Tibial nerve (tissue), 3 donors: ENCODE data around the gene HSPB3.
"Not testable (repeated sequence)": the region's sequence is repeated elsewhere in the genome, so short reads cannot be mapped to it uniquely, and the experiment has no call there.

Experiments
- POLR2A ChIP-seq, 2 donors: fragments of 450-650 bp; IDR thresholded peaks; one replicate each; pipeline ENCODE4 v1.6.1; 2017; ENCODE audit warnings: antibody characterized with exemption in 2 of 2, mild to moderate bottlenecking in 2 of 2, moderate library complexity in 2 of 2
- TF ChIP-seq, protein P1 (sequence below), 5 experiments: fragments of 200-600 bp in 3 of 5; fragments of 450-650 bp in 2 of 5; sonication (generic) in 3 of 5; IDR thresholded peaks; one replicate each; pipeline ENCODE4 v1.5.1; 2016 to 2019; ENCODE audit warnings: antibody characterized with exemption in 5 of 5, mild to moderate bottlenecking in 3 of 5, moderate library complexity in 2 of 5

DNA sequence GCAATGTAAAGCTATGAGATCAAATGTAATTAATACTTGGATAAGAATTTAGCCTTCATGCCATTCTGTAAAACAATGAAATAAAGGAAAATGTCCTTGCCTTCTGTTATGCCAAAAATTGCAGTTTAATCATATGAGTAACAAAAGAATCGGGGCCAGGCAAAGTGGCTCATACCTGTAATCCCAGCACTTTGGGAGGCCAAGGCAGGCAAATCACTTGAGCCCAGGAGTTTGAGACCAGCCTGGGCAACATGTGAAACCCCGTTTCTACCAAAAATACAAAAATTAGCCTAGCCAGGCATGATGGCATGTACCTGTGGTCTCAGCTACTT, 34.1 kb downstream of the HSPB3 start:
- TF ChIP-seq, protein P1, sequence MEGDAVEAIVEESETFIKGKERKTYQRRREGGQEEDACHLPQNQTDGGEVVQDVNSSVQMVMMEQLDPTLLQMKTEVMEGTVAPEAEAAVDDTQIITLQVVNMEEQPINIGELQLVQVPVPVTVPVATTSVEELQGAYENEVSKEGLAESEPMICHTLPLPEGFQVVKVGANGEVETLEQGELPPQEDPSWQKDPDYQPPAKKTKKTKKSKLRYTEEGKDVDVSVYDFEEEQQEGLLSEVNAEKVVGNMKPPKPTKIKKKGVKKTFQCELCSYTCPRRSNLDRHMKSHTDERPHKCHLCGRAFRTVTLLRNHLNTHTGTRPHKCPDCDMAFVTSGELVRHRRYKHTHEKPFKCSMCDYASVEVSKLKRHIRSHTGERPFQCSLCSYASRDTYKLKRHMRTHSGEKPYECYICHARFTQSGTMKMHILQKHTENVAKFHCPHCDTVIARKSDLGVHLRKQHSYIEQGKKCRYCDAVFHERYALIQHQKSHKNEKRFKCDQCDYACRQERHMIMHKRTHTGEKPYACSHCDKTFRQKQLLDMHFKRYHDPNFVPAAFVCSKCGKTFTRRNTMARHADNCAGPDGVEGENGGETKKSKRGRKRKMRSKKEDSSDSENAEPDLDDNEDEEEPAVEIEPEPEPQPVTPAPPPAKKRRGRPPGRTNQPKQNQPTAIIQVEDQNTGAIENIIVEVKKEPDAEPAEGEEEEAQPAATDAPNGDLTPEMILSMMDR (IDR thresholded peaks at IDR 0.05) = peak in 1 of 5 experiments; percentile 9
- TF ChIP-seq POLR2A (IDR thresholded peaks at IDR 0.05) = not testable (repeated sequence)
